ENCODE measurements around the gene SLC44A1.

SLC44A1 gene

DNA sequence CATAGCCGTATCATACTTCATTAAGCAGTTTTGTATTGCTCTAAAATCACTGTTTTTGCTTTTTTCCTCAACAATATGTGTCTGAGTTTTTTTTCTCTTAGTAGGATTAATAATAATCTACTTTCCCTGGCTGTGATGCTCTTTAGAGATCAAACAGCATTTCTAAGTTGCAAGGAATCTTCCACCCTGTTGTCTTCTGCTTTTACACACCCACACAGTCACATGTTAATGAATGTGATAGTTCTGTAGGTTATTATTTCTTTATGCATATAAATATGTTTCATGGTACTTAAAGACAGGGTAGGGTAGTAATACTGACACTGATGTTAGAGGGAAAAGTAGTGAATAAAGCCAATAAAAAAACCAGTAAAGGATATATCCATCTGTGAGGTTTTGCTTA, 29.3 kb downstream of the SLC44A1 start:
- DNase-seq (ENCODE audit: low read depth), result no peak

DNA sequence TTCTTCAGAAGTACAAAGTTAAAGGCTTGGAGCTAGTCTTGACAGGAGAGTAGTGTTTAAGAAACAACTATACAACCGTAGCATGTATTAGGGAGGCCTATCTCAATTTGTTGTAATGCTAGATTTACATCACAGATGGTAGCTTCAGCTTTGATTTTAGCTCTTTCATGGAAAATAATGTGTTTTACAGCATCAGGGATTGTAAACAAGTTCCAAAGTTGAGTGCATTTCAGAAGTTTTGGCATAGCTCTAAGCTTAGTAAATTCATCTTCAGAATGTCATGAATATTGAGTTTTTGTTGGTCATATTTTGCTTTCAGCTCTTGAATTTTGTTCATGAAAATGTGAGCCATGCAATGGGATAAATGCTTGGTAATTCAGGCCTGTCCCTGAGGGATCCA, 30.7 kb downstream of the SLC44A1 start:
- DNase-seq (ENCODE audit: low read depth), result no peak

- no peak for DNase-seq (ENCODE audit: low read depth)
Measured at GRCh38 chr9:105275938-105276337, 31.5 kb downstream of the SLC44A1 start.

- no peak for DNase-seq (ENCODE audit: low read depth)
Measured at GRCh38 chr9:105278751-105279150, 34.3 kb downstream of the SLC44A1 start.

GRCh38 chr9:105280691-105281090, 36.2 kb downstream of the SLC44A1 start:
- no peak for DNase-seq (ENCODE audit: low read depth)

DNA sequence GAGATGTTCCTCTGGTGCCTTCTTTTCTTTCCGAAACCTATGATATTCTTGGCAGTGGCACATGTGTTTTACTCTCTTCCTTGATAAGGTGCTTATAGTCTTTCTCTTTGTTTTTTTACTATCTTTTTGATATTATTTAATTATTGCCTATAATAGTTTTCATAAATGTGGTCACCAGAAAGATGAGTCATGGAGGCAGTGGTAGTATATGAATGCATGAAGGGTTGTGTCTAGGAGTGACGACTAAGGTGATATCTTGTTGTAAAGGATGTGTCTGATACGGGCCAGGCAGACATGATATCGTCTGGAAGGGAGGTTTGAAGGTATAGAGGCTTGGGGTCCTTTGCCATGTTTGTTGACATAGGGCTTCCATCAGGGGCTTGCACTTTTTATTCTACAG, 36.8 kb downstream of the SLC44A1 start:
- no peak for DNase-seq (ENCODE audit: low read depth)

DNA sequence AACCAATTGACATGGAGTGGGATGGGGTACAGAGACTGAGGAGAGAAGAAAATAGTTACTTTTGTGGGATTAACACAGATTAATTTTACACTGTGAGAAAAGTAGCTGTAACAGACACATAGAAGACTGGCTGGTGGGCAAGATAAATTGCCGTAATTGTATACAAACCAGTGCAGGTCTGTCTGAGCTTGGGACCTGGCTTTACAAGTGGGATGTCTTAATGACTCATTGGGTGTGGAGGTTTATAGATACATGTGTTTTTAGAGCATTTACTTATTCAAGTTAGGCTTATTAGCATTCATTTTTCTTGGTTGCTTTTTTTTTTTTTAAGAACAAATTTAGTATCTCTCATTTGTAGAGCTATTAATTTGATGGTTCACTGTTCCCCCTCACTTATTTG, 37.5 kb downstream of the SLC44A1 start:
- no peak for DNase-seq (ENCODE audit: low read depth)

- no peak for DNase-seq (ENCODE audit: low read depth)
Measured at GRCh38 chr9:105282870-105283621, 38.6 kb downstream of the SLC44A1 start.

GRCh38 chr9:105283795-105284194, 39.3 kb downstream of the SLC44A1 start:
- no peak for DNase-seq (ENCODE audit: low read depth)

- DNase-seq (ENCODE audit: low read depth), result no peak
Measured at GRCh38 chr9:105284463-105284862, 40.0 kb downstream of the SLC44A1 start.

- no peak for DNase-seq (ENCODE audit: low read depth)
Measured at GRCh38 chr9:105286098-105286497, 41.6 kb downstream of the SLC44A1 start.

GRCh38 chr9:105289305-105289704, 44.9 kb downstream of the SLC44A1 start:
- no peak for DNase-seq (ENCODE audit: low read depth)

- DNase-seq (ENCODE audit: low read depth), result no peak
Measured at GRCh38 chr9:105290418-105290817, 46.0 kb downstream of the SLC44A1 start.

GRCh38 chr9:105290954-105291353, 46.5 kb downstream of the SLC44A1 start:
- DNase-seq (ENCODE audit: low read depth), result no peak

- no peak for DNase-seq (ENCODE audit: low read depth)
Measured at GRCh38 chr9:105291422-105291859, 47.0 kb downstream of the SLC44A1 start.

GRCh38 chr9:105291938-105292337, 47.5 kb downstream of the SLC44A1 start:
- no peak for DNase-seq (ENCODE audit: low read depth)

GRCh38 chr9:105293408-105293807, 49.0 kb downstream of the SLC44A1 start:
- no peak for DNase-seq (ENCODE audit: low read depth)

DNA sequence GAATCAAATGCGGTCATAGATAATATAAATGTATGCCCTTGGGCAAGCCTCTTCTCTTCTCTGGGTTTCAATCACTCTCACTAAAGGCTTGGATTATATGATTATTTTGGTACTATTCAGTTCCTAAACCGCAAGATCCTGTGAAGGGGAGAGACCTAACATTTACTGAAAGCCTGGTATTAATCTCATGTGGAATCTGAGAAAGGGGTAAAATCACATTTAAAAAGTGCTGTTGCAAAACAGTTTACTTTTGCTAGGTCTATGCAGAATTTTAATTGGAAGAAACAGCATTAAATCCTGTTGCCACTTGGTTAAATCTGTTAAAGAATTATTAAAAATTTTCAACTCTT, 50.7 kb downstream of the SLC44A1 start:
- no peak for DNase-seq (ENCODE audit: low read depth)

- DNase-seq (ENCODE audit: low read depth), result no peak
Measured at GRCh38 chr9:105295986-105296385, 51.5 kb downstream of the SLC44A1 start.

GRCh38 chr9:105296445-105296844, 52.0 kb downstream of the SLC44A1 start:
- no peak for DNase-seq (ENCODE audit: low read depth)

DNA sequence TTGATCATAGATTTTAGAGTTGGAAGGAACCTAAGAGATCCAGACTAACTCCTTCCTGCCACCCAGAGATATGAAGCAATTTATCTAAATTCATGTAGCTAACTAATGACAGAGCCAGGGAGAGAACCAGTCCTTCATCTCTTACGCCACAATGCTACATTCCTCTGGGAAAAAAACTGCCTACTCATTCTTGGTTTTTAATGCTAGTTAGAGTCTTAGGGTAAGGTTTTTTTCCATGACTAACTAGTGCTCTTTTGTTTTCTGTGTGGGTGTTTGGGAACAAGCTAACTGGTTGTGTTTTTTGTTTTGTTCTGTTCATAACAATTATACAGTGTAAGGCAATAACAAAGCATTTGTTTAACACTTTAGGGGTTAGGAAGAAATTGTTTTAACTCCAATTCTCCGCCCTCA, 52.4 kb downstream of the SLC44A1 start:
- DNase-seq (ENCODE audit: low read depth), result no peak

DNA sequence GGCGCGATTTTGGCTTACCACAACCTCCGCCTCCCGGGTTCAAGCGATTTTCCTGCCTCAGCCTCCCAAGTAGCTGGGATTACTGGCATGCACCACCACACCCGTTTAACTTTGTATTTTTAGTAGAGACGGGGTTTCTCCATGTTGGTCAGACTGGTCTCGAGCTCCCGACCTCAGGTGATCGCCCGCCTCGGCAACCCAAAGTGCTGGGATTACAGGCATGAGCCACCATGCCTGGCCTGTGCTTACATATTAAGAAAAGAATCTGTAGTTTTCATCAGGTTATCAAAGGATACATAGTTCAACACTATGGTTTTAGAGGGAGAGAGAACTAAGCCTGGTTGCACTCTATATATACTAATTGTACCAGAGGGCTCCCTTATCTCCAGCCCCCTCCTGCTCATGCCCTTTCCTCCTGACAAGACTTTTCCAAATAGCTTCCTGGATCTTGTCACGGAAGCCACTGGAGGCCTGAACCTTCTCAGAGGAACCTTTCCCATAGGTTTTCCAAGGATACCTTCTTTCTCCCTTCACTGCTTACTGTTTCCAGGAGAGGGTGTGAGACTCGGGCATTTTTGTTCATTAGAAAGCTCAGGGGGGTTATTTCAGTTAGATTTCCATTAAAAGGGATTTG, 53.1 kb downstream of the SLC44A1 start:
- no peak for DNase-seq (ENCODE audit: low read depth)

GRCh38 chr9:105299190-105299854, 54.9 kb downstream of the SLC44A1 start:
- DNase-seq (ENCODE audit: low read depth), result no peak
